CD14-positive monocyte (primary cell): ENCODE results near the gene FRMD4A. TPM values are rescaled to one million over a fixed set of nuclear protein-coding genes. Genes with fewer than 3 reads are reported as not detected.
"Not testable (repeated sequence)": the region's sequence is repeated elsewhere in the genome, so short reads cannot be mapped to it uniquely, and the experiment has no call there.

Experiments
- DNase-seq, 3 donors: peaks; one replicate each; pipeline ENCODE4 v3.0.0-alpha.2; 2011 to 2022
- H2AFZ ChIP-seq: 2 replicates; pipeline ENCODE4 v1.6.0; 2012; ENCODE audit warnings: mild to moderate bottlenecking, low read depth, low read length, inconsistent platforms; ENCODE audit not compliant: insufficient read depth, poor library complexity, severe bottlenecking
- H3K27ac ChIP-seq, 2 donors: 1 replicate in 1 of 2; 2 replicates in 1 of 2; pipeline ENCODE4 v1.5.1; 2012 to 2013; ENCODE audit warnings: low read length in 2 of 2, control low read depth in 1 of 2, inconsistent platforms in 1 of 2, low read depth in 1 of 2, mild to moderate bottlenecking in 1 of 2
- H3K27me3 ChIP-seq, 2 donors: one replicate each; pipeline versions ENCODE4 v1.6.0 to v1.6.1; 2011 to 2013; ENCODE audit warnings: low read length in 2 of 2; ENCODE audit not compliant: control insufficient read depth in 2 of 2, insufficient read depth in 2 of 2
- H3K36me3 ChIP-seq, 2 donors: replicated peaks in 1 of 2; 1 replicate in 1 of 2; 2 replicates in 1 of 2; pipeline versions ENCODE4 v1.5.1 to v1.6.1; 2012 to 2013; ENCODE audit warnings: low read length in 2 of 2, control low read depth in 1 of 2, inconsistent platforms in 1 of 2, mild to moderate bottlenecking in 1 of 2; ENCODE audit not compliant: insufficient read depth in 2 of 2, control insufficient read depth in 1 of 2
- H3K4me1 ChIP-seq, 2 donors: 1 replicate in 1 of 2; 2 replicates in 1 of 2; pipeline versions ENCODE4 v1.5.1 to v1.6.1; 2012 to 2013; ENCODE audit warnings: low read length in 2 of 2, control low read depth in 1 of 2, inconsistent platforms in 1 of 2, mild to moderate bottlenecking in 1 of 2, moderate library complexity in 1 of 2; ENCODE audit not compliant: insufficient read depth in 2 of 2, control insufficient read depth in 1 of 2
- H3K4me2 ChIP-seq: replicated peaks from 2 replicates; pipeline ENCODE3; 2012; ENCODE audit warnings: low read length, moderate library complexity, mild to moderate bottlenecking; ENCODE audit not compliant: poor library complexity, severe bottlenecking; ENCODE audit errors: extremely low read depth
- H3K4me3 ChIP-seq, 3 experiments: fragments of 200-600 bp in 1 of 3; sonication (generic) in 1 of 3; replicated peaks in 1 of 3; 1 replicate in 2 of 3; 2 replicates in 1 of 3; pipeline ENCODE4 v1.5.1; 2011 to 2013; ENCODE audit warnings: low read length in 3 of 3, mild to moderate bottlenecking in 3 of 3, control low read depth in 2 of 3, low read depth in 2 of 3, inconsistent platforms in 1 of 3, moderate library complexity in 1 of 3
- H3K79me2 ChIP-seq: 2 replicates; pipeline ENCODE4 v1.6.0; 2012; ENCODE audit warnings: mild to moderate bottlenecking, control low read depth, inconsistent platforms, low read length, moderate library complexity; ENCODE audit not compliant: insufficient read depth
- H3K9ac ChIP-seq: 2 replicates; pipeline ENCODE4 v1.6.0; 2017; ENCODE audit warnings: low read length, mild to moderate bottlenecking; ENCODE audit not compliant: insufficient read depth, poor library complexity, severe bottlenecking
- H3K9me3 ChIP-seq, 2 donors: replicated peaks in 1 of 2; 1 replicate in 1 of 2; 2 replicates in 1 of 2; pipeline versions ENCODE4 v1.5.1 to v1.6.1; 2012 to 2013; ENCODE audit warnings: low read length in 2 of 2, control low read depth in 1 of 2; ENCODE audit not compliant: control insufficient read depth in 1 of 2, insufficient read depth in 1 of 2
- H4K20me1 ChIP-seq: 2 replicates; pipeline ENCODE4 v1.6.0; 2012; ENCODE audit warnings: mild to moderate bottlenecking, low read length, control low read depth, moderate library complexity; ENCODE audit not compliant: insufficient read depth
- H3K27ac Mint-ChIP-seq, 7 donors: one replicate each; pipeline ENCODE4 v1.8.0; 2020; ENCODE audit warnings: mild to moderate bottlenecking in 7 of 7, mixed read lengths in 7 of 7, moderate library complexity in 6 of 7, inconsistent platforms in 2 of 7
- H3K27me3 Mint-ChIP-seq, 3 donors: one replicate each; pipeline ENCODE4 v1.8.0; 2021 to 2022; ENCODE audit warnings: low read depth in 3 of 3, mild to moderate bottlenecking in 3 of 3, mixed read lengths in 3 of 3, moderate library complexity in 3 of 3, inconsistent platforms in 1 of 3
- H3K36me3 Mint-ChIP-seq, 2 donors: one replicate each; pipeline ENCODE4 v1.8.0; 2020; ENCODE audit warnings: mixed read lengths in 2 of 2, inconsistent platforms in 1 of 2, mild to moderate bottlenecking in 1 of 2
- H3K4me1 Mint-ChIP-seq: one replicate; pipeline ENCODE4 v1.8.0; 2020; ENCODE audit warnings: mild to moderate bottlenecking, mixed read lengths
- H3K4me3 Mint-ChIP-seq, 2 donors: one replicate each; pipeline ENCODE4 v1.8.0; 2020; ENCODE audit warnings: mild to moderate bottlenecking in 2 of 2, mixed read lengths in 2 of 2, moderate library complexity in 1 of 2
- H3K9me3 Mint-ChIP-seq, 7 donors: one replicate each; pipeline ENCODE4 v1.8.0; 2020 to 2022; ENCODE audit warnings: mixed read lengths in 7 of 7, mild to moderate bottlenecking in 6 of 7, moderate library complexity in 6 of 7, inconsistent platforms in 2 of 7
- CTCF ChIP-seq: fragments of 200-600 bp; IDR thresholded peaks from one replicate; pipeline ENCODE4 v1.8.0; 2022; ENCODE audit warnings: antibody characterized with exemption, mild to moderate bottlenecking
- WGBS: methylation state at CpG from one replicate; pipeline ENCODE4 v1.1.5; 2013; ENCODE audit warnings: missing lambda C conversion rate; ENCODE audit not compliant: insufficient coverage; 5-methylcytosine and 5-hydroxymethylcytosine counted together
- intact Hi-C, 2 donors: fragments of 100-400 bp; cut with micrococcal nuclease; formaldehyde crosslinking; loops; one replicate each; pipeline versions ENCODE4 v1.15.0 to v1.15.1; 2023
- polyA plus RNA-seq, 3 donors: library from polyadenylated mRNA; depleted of rRNA in 1 of 3; unstranded in 2 of 3; stranded (reverse) in 1 of 3; fragments of 300-500 nt in 2 of 3; fragments of >200 nt in 1 of 3; fragmentation: Illumina TruSeq in 2 of 3; gene quantifications; 1 replicate in 2 of 3; 2 replicates in 1 of 3; pipeline ENCODE4 v1.2.3, GENCODE V29; 2012 to 2021

FRMD4A gene
- polyA plus RNA-seq, 3 donors, result 0.12 TPM; not detected in 2

- Histone ChIP-seq H3K4me2 (no peak overlapping the region), H2AFZ (no peak overlapping the region), H3K27ac (no peak overlapping the region), H3K9ac (no peak overlapping the region), H3K4me3 (no peak overlapping the region), H3K9me3 (no peaks in the 10 kb centered on the region), H3K4me1 (no peaks in the 10 kb centered on the region), H3K36me3 (no peaks in the 10 kb centered on the region), H3K27me3 (no peaks in the 10 kb centered on the region), H4K20me1 (no peaks in the 10 kb centered on the region), H3K79me2 (no peaks in the 10 kb centered on the region)
- peak in 2 of 3 donors; percentile 23 to 54 for DNase-seq
- Mint-ChIP-seq H3K4me1 (peaks cover 7% of the 10 kb centered on the region), H3K27me3 (peaks cover 3 to 8% (median 7%) of the 10 kb centered on the region in 3 donors), H3K36me3 (no peaks in the 10 kb centered on the region), H3K9me3 (no peaks in the 10 kb centered on the region), H3K4me3 (no peak overlapping the region), H3K27ac (peak overlapping the region in 1 of 7 donors; percentile 58)
- peak; percentile 40 for TF ChIP-seq CTCF
- intact Hi-C loops, result no loop called here
- WGBS, result no CpG with 5 or more reads among the region's 2 CpGs
Measured at GRCh38 chr10:13784067-13784466, 546.7 kb downstream of the FRMD4A start.

DNA sequence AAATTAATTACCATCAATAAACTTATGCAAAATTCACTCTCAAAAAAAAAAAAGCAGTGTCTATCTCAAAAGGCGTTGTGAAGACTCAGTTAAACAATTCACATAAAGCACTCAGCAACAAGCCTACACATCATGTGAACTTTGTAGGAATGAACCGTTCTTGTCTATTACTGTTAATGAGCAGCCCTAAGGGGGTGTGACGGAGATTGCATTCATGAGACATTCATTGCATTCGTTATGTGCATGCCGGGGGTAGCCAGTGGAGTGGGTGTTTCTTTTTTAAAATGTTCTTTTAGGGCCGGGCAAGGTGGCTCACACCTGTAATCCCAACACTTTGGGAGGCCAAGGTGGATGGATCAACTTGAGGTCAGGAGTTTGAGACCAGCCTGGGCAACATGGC, 551.0 kb downstream of the FRMD4A start:
- Mint-ChIP-seq H3K27ac (no peak overlapping the region), H3K4me3 (no peak overlapping the region), H3K27me3 (peaks cover 2 to 9% (median 6%) of the 10 kb centered on the region in 3 donors), H3K9me3 (peaks cover 0 to 4% (median 0%) of the 10 kb centered on the region in 7 donors), H3K4me1 (peaks cover 6% of the 10 kb centered on the region), H3K36me3 (no peaks in the 10 kb centered on the region)
- TF ChIP-seq CTCF, result no peak
- no peak overlapping the region for H3K27ac ChIP-seq
- no peaks in the 10 kb centered on the region for H3K9me3 ChIP-seq
- no peak overlapping the region for H3K9ac ChIP-seq
- H3K4me2 ChIP-seq, result no peak overlapping the region
- peaks cover 0 to 6% of the 10 kb centered on the region in 2 donors for H3K4me1 ChIP-seq
- H3K36me3 ChIP-seq, result no peaks in the 10 kb centered on the region
- DNase-seq, result no peak
- no peaks in the 10 kb centered on the region for H3K79me2 ChIP-seq
- 100% methylated on average over 2 of the region's 6 CpGs for WGBS
- H3K4me3 ChIP-seq, result no peak overlapping the region
- H3K27me3 ChIP-seq, result no peaks in the 10 kb centered on the region
- H2AFZ ChIP-seq, result no peak overlapping the region
- H4K20me1 ChIP-seq, result no peaks in the 10 kb centered on the region
- intact Hi-C loops, result loop anchor here (5.0 to 10.0 kb wide), 2 partner anchors 405 to 407 kb away; no protein-coding TSS in a partner anchor

DNA sequence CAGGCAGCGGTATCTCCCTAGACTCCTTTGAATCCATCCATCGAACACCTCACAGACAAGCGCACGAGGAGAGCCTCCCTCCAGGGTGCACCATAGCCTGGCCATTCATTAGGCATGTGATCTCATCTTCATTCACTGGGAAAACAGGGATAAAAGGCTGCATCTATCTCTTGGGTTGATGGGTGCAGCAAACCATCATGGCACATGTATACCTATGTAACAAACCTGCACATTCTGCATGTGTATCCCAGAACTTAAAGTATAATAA, 552.1 kb downstream of the FRMD4A start:
- H3K4me3 ChIP-seq, H3K9ac ChIP-seq, H3K9me3 Mint-ChIP-seq, H3K9me3 ChIP-seq, H2AFZ ChIP-seq, H3K4me3 Mint-ChIP-seq, H3K36me3 ChIP-seq, H3K27me3 ChIP-seq, H3K4me1 ChIP-seq, H3K27ac Mint-ChIP-seq, H3K27ac ChIP-seq, DNase-seq, H3K4me2 ChIP-seq, H3K4me1 Mint-ChIP-seq, H3K79me2 ChIP-seq, H3K36me3 Mint-ChIP-seq, H4K20me1 ChIP-seq: not testable (repeated sequence)
- intact Hi-C loops, result loop anchor here (5.0 to 10.0 kb wide), 2 partner anchors 404 to 406 kb away; no protein-coding TSS in a partner anchor
- peaks cover 2 to 10% (median 9%) of the 10 kb centered on the region in 3 donors for H3K27me3 Mint-ChIP-seq
- WGBS, result 100% methylated on average over 1 of the region's 4 CpGs
